D341Med (cell line): ENCODE data around the gene CCDC185.
"Not testable (repeated sequence)": the region's sequence is repeated elsewhere in the genome, so short reads cannot be mapped to it uniquely, and the experiment has no call there.

Experiments used
- DNase-seq: peaks from one replicate; pipeline ENCODE4 v3.0.0; 2012; ENCODE audit warnings: low spot score

CCDC185 gene

GRCh38 chr1:223394706-223395105 is 1.5 kb downstream of the CCDC185 start:
- DNase-seq: no peak

DNA sequence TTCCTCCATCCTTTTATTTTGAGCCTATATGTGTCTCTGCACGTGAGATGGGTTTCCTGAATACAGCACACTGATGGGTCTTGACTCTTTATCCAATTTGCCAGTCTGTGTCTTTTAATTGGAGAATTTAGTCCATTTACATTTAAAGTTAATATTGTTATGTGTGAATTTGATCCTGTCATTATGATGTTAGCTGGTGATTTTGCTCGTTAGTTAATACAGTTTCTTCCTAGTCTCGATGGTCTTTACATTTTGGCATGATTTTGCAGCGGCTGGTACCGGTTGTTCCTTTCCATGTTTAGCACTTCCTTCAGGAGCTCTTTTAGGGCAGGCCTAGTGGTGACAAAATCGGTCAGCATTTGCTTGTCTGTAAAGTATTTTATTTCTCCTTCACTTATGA is 6.2 kb downstream of the CCDC185 start:
- DNase-seq: not testable (repeated sequence)

DNA sequence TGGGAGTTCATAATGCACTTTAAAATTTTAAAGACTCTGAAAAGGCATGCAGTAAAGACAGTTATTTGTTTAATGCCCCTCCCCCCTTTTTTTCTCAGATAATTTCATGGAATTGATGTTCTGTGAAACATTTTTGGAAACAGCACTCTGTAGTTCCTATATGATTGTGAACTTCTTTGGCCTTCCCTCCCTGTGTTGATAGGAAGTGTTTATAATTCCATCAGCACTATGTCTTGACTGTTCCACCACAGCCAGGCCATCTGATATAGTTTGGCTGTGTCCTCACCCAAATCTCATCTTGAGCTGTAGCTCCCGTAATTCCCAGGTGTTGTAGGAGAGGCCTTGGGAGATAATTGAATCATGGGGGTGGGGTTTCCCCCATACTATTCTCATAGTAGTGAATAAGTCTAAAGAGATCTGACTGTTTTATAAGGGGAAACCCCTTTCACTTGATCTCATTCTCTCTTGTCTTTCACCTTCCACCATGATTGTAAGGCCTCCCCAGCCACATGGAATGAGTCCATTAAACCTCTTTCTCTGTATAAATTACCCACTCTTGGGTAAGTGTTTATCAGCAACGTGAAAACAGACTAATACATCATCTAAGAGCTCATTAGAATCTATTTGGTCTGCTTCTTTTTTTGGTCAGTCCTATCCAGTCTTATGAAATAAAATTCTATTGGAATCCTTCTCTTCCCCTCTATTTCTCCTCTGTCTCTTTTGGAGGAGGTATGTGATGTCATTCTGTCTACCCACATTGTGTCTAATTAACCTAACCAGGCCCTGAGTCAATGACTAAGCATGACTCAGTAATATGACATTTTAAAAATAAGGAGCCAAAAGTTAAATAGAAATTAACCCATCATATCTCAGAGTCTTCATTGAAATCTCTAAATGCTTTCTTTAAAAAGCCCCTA is 8.9 kb downstream of the CCDC185 start:
- DNase-seq: no peak

- DNase-seq: no peak
These were observed 9.6 kb downstream of the CCDC185 start for GRCh38 chr1:223402790-223403142.

GRCh38 chr1:223403184-223403815 is 10.1 kb downstream of the CCDC185 start:
- DNase-seq: no peak

DNA sequence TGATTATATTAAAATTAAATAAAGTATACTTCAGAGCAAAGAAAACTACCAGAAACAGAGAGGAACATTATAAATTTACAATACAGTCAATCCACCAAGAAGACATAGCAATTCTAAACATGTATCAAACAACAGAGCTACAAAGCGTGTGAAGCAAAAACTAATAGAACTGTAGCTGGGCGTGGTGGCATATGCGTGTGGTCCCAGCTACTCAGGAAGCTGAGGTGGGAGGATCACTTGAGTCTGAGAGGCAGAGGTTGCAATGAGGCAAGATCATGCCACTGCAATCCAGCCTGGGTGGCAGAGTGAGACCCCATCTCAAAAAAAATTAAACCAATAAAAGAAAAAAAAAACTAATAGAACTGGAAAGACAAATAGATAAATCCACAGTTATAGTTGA is 12.3 kb downstream of the CCDC185 start:
- no peak for DNase-seq

DNA sequence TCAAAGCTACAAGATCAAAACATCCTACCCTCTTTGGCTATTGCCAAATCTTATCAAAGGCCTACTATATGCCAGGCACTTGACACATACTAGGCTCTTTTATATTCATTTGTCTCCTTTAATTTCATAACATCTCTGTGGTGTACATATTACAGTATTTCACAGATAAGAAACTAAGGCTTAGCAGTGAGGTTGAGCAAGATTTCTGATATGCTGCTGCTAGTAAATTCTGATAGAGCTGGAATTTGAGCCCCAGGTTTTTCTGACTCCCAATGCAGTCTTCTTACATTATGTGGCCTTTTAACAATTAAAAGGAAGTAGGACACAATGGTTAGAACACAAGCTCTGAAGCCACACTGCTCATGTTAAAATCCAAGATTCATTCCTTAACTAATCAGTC is 16.8 kb downstream of the CCDC185 start:
- no peak for DNase-seq

DNA sequence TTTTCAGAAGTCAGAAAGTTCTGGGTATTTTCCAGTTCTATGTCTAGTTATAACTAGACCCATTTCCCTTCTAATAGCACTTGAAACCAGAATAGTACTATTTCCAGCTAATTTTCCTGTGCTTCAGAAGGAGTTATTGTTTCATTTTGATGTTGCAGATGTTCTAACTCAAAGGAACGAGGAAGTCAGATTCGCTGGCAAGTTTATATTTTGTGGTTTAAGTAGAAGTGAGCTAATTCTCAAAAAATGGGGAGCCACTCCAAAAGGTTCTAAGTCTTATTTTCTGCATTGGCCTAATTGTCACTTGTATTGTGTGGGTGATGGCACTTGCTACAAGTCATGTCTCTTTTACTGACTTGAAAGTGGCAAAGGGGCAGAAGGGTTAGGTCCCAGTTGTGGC is 18.1 kb downstream of the CCDC185 start:
- no peak for DNase-seq

GRCh38 chr1:223411710-223412109 is 18.5 kb downstream of the CCDC185 start:
- no peak for DNase-seq

DNA sequence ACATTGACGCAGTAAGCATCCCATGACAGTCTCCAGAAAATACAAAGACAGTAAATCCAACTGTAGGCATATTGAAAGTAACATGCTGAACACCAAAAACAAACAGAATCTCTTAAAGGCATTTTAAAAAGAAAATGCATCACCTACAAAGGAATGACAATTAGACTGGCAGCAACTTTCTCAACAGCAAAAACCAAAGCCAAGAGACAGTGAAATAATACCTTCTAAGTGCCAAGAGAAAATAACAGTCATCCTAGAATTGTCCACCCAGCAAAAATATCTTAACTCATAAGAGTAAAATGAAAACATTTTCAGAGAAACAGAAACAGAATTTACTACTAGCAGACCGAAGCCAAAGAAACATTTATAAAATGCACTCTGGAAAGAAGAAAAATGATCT is 20.0 kb downstream of the CCDC185 start:
- no peak for DNase-seq

DNA sequence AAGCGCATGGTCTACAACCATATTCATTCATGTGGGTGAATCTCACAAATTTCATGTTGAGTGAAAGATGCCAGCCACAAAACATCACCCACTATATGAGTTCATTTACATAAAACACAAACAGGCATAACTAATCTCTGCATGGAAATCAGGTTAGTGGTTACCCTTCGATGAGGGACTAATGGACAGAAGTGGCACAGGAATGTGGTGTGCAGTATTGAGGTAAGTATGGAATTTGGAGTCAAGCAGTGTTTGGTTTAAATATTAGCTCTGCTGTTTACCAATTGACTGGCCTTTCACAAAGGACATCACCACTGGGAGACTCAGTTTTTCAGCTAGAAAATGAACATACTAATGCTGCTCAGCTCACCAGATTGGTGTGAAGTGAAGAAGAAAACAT is 24.2 kb downstream of the CCDC185 start:
- no peak for DNase-seq

GRCh38 chr1:223417903-223418663 is 24.9 kb downstream of the CCDC185 start:
- DNase-seq: no peak

- no peak for DNase-seq
These were observed 25.9 kb downstream of the CCDC185 start for GRCh38 chr1:223419115-223419514.

DNA sequence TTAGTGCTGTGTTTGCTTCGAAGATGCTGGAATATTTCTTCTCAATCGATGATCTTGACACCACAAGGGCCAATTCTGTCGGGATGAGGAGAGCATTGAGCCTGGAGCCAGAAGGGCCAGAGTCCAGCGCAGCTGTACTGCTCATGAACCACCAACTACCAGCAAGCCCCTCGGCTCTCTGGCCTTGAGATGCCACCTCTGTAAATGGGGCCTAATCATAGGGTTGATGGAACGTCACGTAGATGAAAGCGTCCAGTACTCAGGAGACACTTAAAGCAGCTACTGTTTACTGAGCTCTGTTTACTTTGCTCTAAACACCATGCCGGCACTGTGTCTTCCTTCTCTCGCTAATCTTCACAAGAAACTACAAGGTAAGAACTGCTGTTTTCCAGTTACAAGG is 26.3 kb downstream of the CCDC185 start:
- DNase-seq: no peak

GRCh38 chr1:223421025-223421424 is 27.8 kb downstream of the CCDC185 start:
- peak; percentile 53 for DNase-seq

GRCh38 chr1:223421676-223422075 is 28.5 kb downstream of the CCDC185 start:
- no peak for DNase-seq

DNA sequence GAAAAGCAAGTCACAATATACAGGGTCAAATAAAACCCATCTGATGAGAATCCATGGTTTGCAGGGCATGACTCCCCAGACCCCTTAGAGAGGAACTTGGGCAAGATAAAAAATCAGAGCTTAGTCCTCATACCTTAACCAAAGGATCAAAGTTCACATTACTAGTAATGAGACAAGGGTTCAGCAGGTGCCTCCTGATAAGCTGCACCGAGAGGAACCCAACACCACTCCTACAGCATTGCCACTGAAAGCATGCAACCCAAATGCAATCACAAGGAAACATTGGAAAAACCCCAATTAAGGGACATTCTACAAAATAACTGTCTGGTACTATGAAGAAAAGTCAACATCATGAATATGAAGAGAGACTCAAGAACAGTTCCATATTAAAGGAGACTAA is 29.7 kb downstream of the CCDC185 start:
- DNase-seq: no peak

DNA sequence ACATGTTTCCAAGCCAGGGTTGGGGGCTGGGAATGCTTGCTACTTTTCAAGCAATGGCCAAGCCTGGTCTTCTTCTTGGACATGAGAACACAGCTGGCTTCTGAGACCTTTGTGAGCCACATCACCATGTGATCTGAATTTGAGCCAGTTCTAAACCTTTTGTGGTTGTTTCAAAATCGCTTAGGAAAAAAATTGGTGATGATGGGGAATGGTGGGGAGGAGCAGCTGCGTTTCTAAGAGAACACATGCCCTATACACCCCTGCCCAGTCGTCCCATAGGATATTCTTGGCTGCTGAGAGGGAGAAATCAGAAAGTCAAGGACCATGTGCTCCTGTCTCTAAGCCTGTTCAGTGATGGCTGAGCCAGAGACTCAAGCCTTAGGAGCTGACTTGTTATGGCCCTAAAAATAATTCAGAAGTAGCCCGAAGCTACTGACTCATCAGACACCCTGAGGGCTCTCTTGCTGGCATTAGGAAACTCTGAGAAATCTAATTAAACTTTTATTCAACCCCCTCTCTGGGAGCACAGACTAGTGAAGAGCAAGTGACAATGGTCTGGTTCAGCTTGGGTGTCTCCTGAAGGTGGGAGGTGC is 30.5 kb downstream of the CCDC185 start:
- no peak for DNase-seq

DNA sequence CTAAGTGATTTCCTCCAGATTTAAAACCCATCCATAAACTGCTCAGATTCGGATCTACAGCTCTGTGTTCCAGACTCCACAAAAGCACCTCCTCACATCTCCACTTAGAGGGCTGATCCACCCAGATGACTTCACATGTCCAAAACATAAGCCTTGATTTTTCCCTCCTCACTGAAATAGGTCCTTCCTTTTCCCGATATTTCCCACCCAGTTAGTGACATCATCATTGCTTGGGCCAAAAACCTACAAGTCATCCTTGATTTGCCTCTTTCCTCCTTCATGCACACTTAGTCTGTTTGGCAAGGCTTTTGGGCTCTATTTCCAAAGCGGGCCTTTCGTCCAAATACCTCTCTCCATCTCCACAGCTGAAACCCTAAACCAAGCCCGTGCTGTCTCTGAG is 32.3 kb downstream of the CCDC185 start:
- no peak for DNase-seq

DNA sequence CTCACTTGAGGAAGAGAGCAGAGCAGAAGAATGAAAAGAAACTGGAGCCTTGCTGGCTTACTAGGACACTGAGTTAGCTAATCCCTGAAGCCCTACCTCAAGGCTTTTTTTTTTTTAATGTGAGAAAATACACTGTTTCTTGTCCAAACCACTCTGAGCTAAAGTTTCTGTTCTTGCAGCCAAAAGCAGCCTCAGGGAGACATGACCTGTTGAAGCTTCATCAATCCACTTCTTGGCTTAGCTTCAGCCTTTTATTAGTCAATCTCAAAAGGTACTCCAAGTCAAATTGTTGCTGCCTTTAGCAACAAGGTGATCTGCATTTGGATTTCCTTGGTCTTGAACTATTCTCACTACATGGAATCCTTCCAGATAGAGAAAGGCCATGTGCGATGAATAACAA is 33.7 kb downstream of the CCDC185 start:
- DNase-seq: no peak

DNA sequence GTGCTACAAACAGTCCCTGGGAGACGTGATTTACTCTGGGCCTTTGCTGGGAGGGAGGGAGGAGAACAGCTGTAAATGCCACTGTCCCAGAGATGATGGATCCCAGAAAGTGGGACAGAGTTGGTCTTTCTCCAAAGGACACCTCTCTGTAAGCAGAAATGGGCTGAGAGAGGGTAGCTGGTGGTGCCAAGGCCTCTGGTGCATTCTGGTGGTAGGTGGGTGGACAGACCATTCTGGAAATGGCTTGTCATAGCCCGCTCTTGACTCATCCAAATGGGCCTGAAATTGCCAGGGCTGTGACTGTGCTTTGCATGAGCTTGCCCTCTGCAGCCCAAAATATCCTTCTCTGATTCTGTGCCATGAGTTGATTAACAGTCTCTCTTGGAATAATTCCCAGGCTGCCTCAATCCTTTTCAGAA is 36.1 kb downstream of the CCDC185 start:
- DNase-seq: no peak

- no peak for DNase-seq
These were observed 36.6 kb downstream of the CCDC185 start for GRCh38 chr1:223429821-223430220.

GRCh38 chr1:223430236-223430635 is 37.0 kb downstream of the CCDC185 start:
- no peak for DNase-seq
